Mesenchymal stem cell (in vitro differentiated cells and primary cell): ENCODE measurements around the gene MYL1.
A peak's percentile ranks its signal among the peaks of the same experiment; 100 is the strongest.

ENCODE experiments used
- DNase-seq: peaks from one replicate; pipeline ENCODE4 v3.0.0-alpha.2; 2013
- H2AFZ ChIP-seq: one replicate; pipeline ENCODE4 v1.6.1; 2013; ENCODE audit warnings: low read depth, mild to moderate bottlenecking, control low read depth, inconsistent platforms, low read length, moderate library complexity
- H2AK5ac ChIP-seq: 2 replicates; pipeline ENCODE4 v1.6.1; 2013; ENCODE audit warnings: low read length, moderate library complexity, mild to moderate bottlenecking, inconsistent platforms; ENCODE audit not compliant: severe bottlenecking
- H2BK120ac ChIP-seq: one replicate; pipeline ENCODE4 v1.6.1; 2013; ENCODE audit warnings: low read depth, mild to moderate bottlenecking, inconsistent platforms, low read length, moderate library complexity
- H2BK12ac ChIP-seq, 2 experiments: one replicate each; pipeline ENCODE4 v1.6.1; 2013; ENCODE audit warnings: inconsistent platforms in 2 of 2, low read length in 2 of 2, mild to moderate bottlenecking in 2 of 2, moderate library complexity in 2 of 2, control low read depth in 1 of 2
- H2BK15ac ChIP-seq: one replicate; pipeline ENCODE4 v1.6.1; 2013; ENCODE audit warnings: mild to moderate bottlenecking, low read depth, inconsistent platforms; ENCODE audit not compliant: poor library complexity, severe bottlenecking
- H2BK5ac ChIP-seq: 2 replicates; pipeline ENCODE4 v1.6.1; 2013; ENCODE audit warnings: low read depth, mild to moderate bottlenecking, low read length, control low read depth, inconsistent platforms; ENCODE audit not compliant: poor library complexity, severe bottlenecking
- H3K14ac ChIP-seq, 2 experiments: one replicate each; pipeline ENCODE4 v1.6.1; 2013; ENCODE audit warnings: inconsistent platforms in 2 of 2, low read length in 2 of 2, control low read depth in 1 of 2, mild to moderate bottlenecking in 1 of 2, moderate library complexity in 1 of 2
- H3K18ac ChIP-seq, 2 experiments: one replicate each; pipeline ENCODE4 v1.6.1; 2013; ENCODE audit warnings: inconsistent platforms in 2 of 2, low read length in 2 of 2, control low read depth in 1 of 2, low read depth in 1 of 2, mild to moderate bottlenecking in 1 of 2
- H3K23ac ChIP-seq, 2 experiments: one replicate each; pipeline ENCODE4 v1.6.1; 2013; ENCODE audit warnings: inconsistent platforms in 2 of 2, low read length in 2 of 2, mild to moderate bottlenecking in 2 of 2, moderate library complexity in 2 of 2, control low read depth in 1 of 2
- H3K27ac ChIP-seq: 2 replicates; pipeline ENCODE4 v1.5.1; 2013; ENCODE audit warnings: mild to moderate bottlenecking, moderate library complexity, low read length, control low read depth, inconsistent platforms; ENCODE audit not compliant: poor library complexity, severe bottlenecking
- H3K27me3 ChIP-seq, 2 experiments: 2 replicates each; pipeline versions ENCODE4 v1.6.1 to v1.7.0; 2013; ENCODE audit warnings: low read length in 2 of 2, mild to moderate bottlenecking in 2 of 2, moderate library complexity in 2 of 2, control low read depth in 1 of 2, inconsistent platforms in 1 of 2; ENCODE audit not compliant: control insufficient read depth in 1 of 2, insufficient read depth in 1 of 2
- H3K36me3 ChIP-seq, 2 experiments: 2 replicates each; pipeline versions ENCODE4 v1.6.1 to v1.7.0; 2013; ENCODE audit warnings: low read length in 2 of 2, control low read depth in 1 of 2, inconsistent platforms in 1 of 2, low read depth in 1 of 2, mild to moderate bottlenecking in 1 of 2; ENCODE audit not compliant: insufficient read depth in 2 of 2, control insufficient read depth in 1 of 2
- H3K4ac ChIP-seq, 2 experiments: one replicate each; pipeline ENCODE4 v1.6.1; 2013; ENCODE audit warnings: inconsistent platforms in 2 of 2, low read length in 2 of 2, mild to moderate bottlenecking in 2 of 2, moderate library complexity in 2 of 2, control low read depth in 1 of 2, low read depth in 1 of 2
- H3K4me1 ChIP-seq: 2 replicates; pipeline ENCODE4 v1.6.1; 2013; ENCODE audit warnings: low read depth, low read length, control low read depth; ENCODE audit not compliant: control insufficient read depth, insufficient read depth
- H3K4me2 ChIP-seq: 2 replicates; pipeline ENCODE4 v1.6.1; 2013; ENCODE audit warnings: low read length, mild to moderate bottlenecking, inconsistent platforms; ENCODE audit not compliant: poor library complexity, severe bottlenecking
- H3K4me3 ChIP-seq, 2 experiments: 2 replicates each; pipeline versions ENCODE4 v1.5.1 to v1.7.0; 2013; ENCODE audit warnings: low read length in 2 of 2, mild to moderate bottlenecking in 2 of 2, control low read depth in 1 of 2, low read depth in 1 of 2; ENCODE audit not compliant: insufficient read depth in 1 of 2
- H3K79me1 ChIP-seq: replicated peaks from 2 replicates; pipeline ENCODE4 v1.6.1; 2013; ENCODE audit warnings: mild to moderate bottlenecking, control low read depth, low read length, inconsistent platforms; ENCODE audit not compliant: poor library complexity, severe bottlenecking
- H3K9ac ChIP-seq: 2 replicates; pipeline ENCODE4 v1.7.0; 2013; ENCODE audit warnings: mild to moderate bottlenecking, low read length, moderate library complexity
- H3K9me3 ChIP-seq: 2 replicates; pipeline ENCODE4 v1.7.0; 2013; ENCODE audit warnings: mild to moderate bottlenecking, low read length; ENCODE audit not compliant: control insufficient read depth
- H4K8ac ChIP-seq: one replicate; pipeline ENCODE4 v1.6.1; 2013; ENCODE audit warnings: inconsistent platforms, mild to moderate bottlenecking, low read length, moderate library complexity
- H4K91ac ChIP-seq: one replicate; pipeline ENCODE4 v1.6.1; 2013; ENCODE audit warnings: mild to moderate bottlenecking, low read length, inconsistent platforms
- WGBS: methylation state at CpG from one replicate; pipeline ENCODE4 v1.1.7; 2013; ENCODE audit warnings: mixed read lengths; 5-methylcytosine and 5-hydroxymethylcytosine counted together

The MYL1 gene

DNA sequence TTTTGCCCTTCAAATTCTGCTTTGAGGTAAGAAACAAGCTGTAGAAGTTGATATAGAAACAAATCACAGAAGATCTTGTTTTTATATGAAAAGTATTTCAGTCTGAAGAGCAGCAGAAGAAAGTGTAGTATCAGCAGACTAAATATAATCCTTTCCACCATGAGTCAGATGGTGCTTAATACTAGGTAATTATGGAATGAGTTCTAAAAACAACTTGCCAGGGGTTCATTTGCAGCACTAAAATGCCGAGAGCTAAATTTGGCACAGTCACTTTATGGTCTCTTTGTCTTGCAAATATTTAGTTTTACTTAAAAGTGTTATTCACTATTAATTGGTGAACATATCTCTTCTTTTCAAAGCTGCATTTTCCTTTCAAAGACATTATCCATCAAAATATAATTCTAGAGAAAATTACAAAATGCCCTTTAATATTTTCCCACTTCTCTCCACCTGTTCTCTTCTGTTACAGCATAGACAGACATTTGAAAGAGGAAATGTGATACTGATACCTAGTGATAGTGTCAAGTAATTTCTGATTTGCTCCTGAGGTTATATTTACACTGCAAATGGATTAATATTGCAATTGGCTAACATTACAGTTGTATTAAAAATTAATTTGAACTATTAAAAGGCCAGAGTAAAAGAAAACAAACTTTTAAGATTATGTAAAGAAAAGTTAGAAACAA lies 5.3 kb downstream of the MYL1 start:
- DNase-seq, result no peak
- Histone ChIP-seq H2BK15ac (no peak overlapping the region), H3K9me3 (no peaks in the 10 kb centered on the region), H3K27me3 (no peaks in the 10 kb centered on the region), H3K4me1 (no peaks in the 10 kb centered on the region), H3K9ac (no peak overlapping the region), H3K4me3 (no peak overlapping the region), H3K4ac (no peak overlapping the region), H2AK5ac (no peak overlapping the region), H2BK5ac (no peak overlapping the region), H3K14ac (no peak overlapping the region), H3K36me3 (no peaks in the 10 kb centered on the region), H4K91ac (no peak overlapping the region), H2AFZ (no peak overlapping the region), H4K8ac (no peak overlapping the region), H2BK12ac (no peak overlapping the region), H3K79me1 (no peaks in the 10 kb centered on the region), H3K4me2 (no peak overlapping the region), H3K27ac (no peak overlapping the region), H3K18ac (no peak overlapping the region), H3K23ac (no peak overlapping the region), H2BK120ac (no peak overlapping the region)
- 60% methylated on average over 1 of the region's 1 CpG for WGBS

DNA sequence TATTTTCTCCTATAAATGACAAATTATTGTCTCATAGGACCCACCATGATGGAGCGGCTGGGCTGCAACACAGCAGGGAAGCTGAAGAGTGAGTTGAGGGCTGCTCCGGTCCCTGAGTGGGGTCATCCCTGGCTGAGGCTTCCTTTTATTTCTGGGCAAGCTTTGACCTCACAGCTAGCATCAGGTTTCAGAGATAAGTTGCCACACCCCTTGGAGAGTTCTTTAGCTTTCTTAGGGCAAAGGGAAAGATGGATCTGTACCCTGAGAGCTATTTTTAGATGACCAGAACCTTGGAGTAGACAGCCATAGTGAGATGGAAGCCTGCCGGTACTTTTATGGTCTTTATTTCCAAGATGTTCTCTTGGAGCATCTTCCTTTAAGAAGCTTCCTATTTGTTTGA lies 11.5 kb downstream of the MYL1 start:
- Histone ChIP-seq H2BK5ac (no peak overlapping the region), H2BK120ac (no peak overlapping the region), H2AFZ (no peak overlapping the region), H3K4me2 (no peak overlapping the region), H3K4ac (no peak overlapping the region), H3K79me1 (no peaks in the 10 kb centered on the region), H3K9ac (no peak overlapping the region), H3K4me1 (no peaks in the 10 kb centered on the region), H3K4me3 (no peak overlapping the region), H3K9me3 (no peaks in the 10 kb centered on the region), H3K14ac (no peak overlapping the region), H3K27me3 (no peaks in the 10 kb centered on the region), H3K36me3 (no peaks in the 10 kb centered on the region), H3K23ac (no peak overlapping the region), H2BK12ac (no peak overlapping the region), H3K27ac (no peak overlapping the region), H4K91ac (no peak overlapping the region), H3K18ac (no peak overlapping the region), H2BK15ac (no peak overlapping the region), H4K8ac (no peak overlapping the region), H2AK5ac (peak overlapping the region; percentile 31)
- no peak for DNase-seq
- WGBS, result 87% methylated on average over 3 of the region's 3 CpGs

DNA sequence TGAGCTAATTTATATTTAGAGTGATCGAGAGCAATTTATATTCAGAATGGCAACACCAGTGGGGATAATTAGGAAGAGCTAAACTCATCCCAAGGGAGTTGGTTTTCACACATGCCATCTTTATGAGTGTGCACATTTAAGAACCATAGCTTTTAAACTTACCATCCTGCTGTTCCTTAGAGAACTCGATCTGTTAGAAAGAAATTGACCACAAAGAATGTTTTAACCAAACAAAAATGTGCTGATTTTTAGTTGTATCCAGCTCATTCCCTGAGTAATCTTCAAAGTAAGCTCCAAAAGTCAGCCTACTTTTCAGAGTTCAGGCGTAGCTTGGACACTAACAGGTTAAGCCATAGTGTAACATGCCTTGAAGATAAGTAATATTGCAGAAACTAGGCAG lies 12.6 kb downstream of the MYL1 start:
- Histone ChIP-seq H3K4me1 (no peaks in the 10 kb centered on the region), H3K36me3 (no peaks in the 10 kb centered on the region), H2AK5ac (no peak overlapping the region), H3K4me3 (no peak overlapping the region), H2BK5ac (no peak overlapping the region), H2AFZ (no peak overlapping the region), H3K9ac (no peak overlapping the region), H3K4me2 (peak overlapping the region; percentile 20), H4K91ac (no peak overlapping the region), H2BK12ac (no peak overlapping the region), H3K4ac (no peak overlapping the region), H3K14ac (no peak overlapping the region), H4K8ac (no peak overlapping the region), H3K27me3 (no peaks in the 10 kb centered on the region), H3K79me1 (no peaks in the 10 kb centered on the region), H3K23ac (no peak overlapping the region), H2BK120ac (no peak overlapping the region), H3K27ac (peak overlapping the region; percentile 79), H2BK15ac (no peak overlapping the region), H3K9me3 (no peaks in the 10 kb centered on the region), H3K18ac (no peak overlapping the region)
- peak; percentile 13 for DNase-seq
- WGBS, result 39% methylated on average over 3 of the region's 3 CpGs

DNA sequence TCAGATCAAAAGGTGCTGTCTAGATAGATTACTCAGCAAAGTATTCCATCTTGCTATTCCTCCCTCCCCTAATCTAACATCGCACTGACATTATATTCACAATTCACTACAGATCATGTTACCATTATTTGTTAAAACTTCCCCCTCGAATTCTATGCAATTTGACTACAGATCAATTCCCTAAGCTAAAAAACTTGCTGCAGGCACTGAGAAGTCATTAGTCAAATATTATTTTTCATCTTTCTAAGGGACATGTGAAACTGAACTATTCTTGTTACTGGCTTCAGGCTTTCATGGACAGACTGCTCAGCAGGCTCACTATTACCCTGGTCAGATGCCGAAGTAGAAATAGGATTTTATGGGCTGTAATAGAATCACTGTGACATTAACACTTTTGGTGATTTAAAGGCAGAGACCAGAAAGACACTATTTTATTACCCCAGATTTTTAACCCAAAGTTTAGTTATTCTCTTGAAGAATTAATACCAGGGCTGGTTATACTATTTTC lies 15.1 kb downstream of the MYL1 start:
- WGBS, result 69% methylated on average over 2 of the region's 3 CpGs
- Histone ChIP-seq H3K27ac (no peak overlapping the region), H3K23ac (no peak overlapping the region), H2BK120ac (no peak overlapping the region), H2BK15ac (no peak overlapping the region), H3K4me2 (no peak overlapping the region), H3K4me1 (no peaks in the 10 kb centered on the region), H4K8ac (no peak overlapping the region), H2AFZ (no peak overlapping the region), H2BK12ac (no peak overlapping the region), H3K36me3 (no peaks in the 10 kb centered on the region), H3K4ac (no peak overlapping the region), H3K14ac (no peak overlapping the region), H3K27me3 (no peaks in the 10 kb centered on the region), H3K79me1 (no peaks in the 10 kb centered on the region), H3K9ac (no peak overlapping the region), H2AK5ac (no peak overlapping the region), H4K91ac (no peak overlapping the region), H3K9me3 (no peaks in the 10 kb centered on the region), H3K4me3 (no peak overlapping the region), H3K18ac (no peak overlapping the region), H2BK5ac (no peak overlapping the region)
- DNase-seq, result no peak
